Left ventricle myocardium inferior (tissue), 1 donor: Measurements from ENCODE around the gene KCNQ2. TPM values are rescaled to one million over a fixed set of nuclear protein-coding genes. Genes with fewer than 3 reads are reported as not detected.
A peak's percentile ranks its signal among the peaks of the same experiment; 100 is the strongest.

Experiments
- DNase-seq: peaks from one replicate; pipeline ENCODE4 v3.0.0-alpha.2; 2020
- H3K27ac ChIP-seq: fragments of 200-600 bp; replicated peaks from 2 replicates; pipeline ENCODE4 v1.8.0; 2021
- H3K27me3 ChIP-seq: fragments of 200-600 bp; 2 replicates; pipeline ENCODE4 v1.8.0; 2021; ENCODE audit warnings: low read depth
- H3K36me3 ChIP-seq: fragments of 200-600 bp; 2 replicates; pipeline ENCODE4 v1.8.0; 2021
- H3K4me1 ChIP-seq: fragments of 200-600 bp; 2 replicates; pipeline ENCODE4 v1.8.0; 2021
- H3K4me3 ChIP-seq: fragments of 200-600 bp; 2 replicates; pipeline ENCODE4 v1.8.0; 2021; ENCODE audit warnings: mild to moderate bottlenecking, moderate library complexity
- H3K9me3 ChIP-seq: fragments of 200-600 bp; replicated peaks from 2 replicates; pipeline ENCODE4 v1.8.0; 2021
- intact Hi-C: fragments of 100-400 bp; cut with micrococcal nuclease; formaldehyde crosslinking; loops from one replicate; pipeline ENCODE4 v1.11.0; 2022
- total RNA-seq: library from RNA; stranded (reverse); fragmentation: NEBNext Ultra II Directional; extraction: Animal tissue kit (Norgen Biotek cat#: 25700); gene quantifications from one replicate; pipeline ENCODE4 v1.2.1, GENCODE V29; 2021
- TF ChIP-seq, protein P1 (sequence below): fragments of 200-600 bp; IDR thresholded peaks from 2 replicates; pipeline ENCODE4 v1.8.0; 2021; ENCODE audit warnings: antibody characterized with exemption, mild to moderate bottlenecking, borderline replicate concordance
- donor health status: DM: no; HTN: yes; CAD: no; lungs with severe emphysema.

The KCNQ2 gene
- total RNA-seq, 1 donor from 2014 or later: 2.3 TPM

DNA sequence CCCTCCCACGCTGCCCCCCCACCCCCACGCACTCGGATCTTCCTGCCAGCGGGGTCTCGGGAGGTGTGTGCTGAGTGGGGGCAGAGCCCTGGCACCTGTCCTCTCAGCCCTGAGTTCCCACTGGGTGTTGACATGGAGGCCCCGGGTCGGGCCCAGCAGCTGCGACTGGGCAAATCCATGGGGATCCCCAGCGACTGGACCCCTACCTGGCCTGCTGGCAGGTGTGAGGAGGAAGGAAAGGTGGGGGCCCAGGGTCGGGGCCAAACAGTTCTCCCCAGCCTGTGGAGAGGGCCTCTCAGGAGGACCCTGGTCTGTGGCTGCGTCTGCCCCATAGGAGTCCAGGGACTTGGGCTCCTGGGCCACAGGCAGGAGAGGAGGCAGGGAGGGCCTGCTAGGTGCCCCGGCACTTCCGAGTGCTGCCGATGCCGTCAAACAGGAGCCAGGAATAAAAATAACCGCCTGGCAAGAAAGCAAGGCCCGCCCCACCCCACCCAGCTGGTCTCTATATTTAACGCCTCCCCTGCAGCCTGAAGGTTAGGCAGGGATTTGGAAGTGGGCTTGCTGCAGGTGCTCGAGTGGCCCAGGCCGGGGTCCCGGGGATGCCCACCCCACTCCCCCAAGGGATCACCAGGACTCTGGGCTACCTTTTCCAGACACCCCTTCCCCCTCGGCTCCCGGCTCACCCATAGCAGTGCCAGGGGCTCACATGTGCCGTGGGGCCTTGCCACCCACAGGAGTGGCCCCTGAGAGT, 27.9 kb upstream of the KCNQ2 start:
- DNase-seq: no peak
- intact Hi-C loops: no loop called here
- H3K27ac ChIP-seq: peak overlapping the region; percentile 94
- peaks cover 6% of the 10 kb centered on the region for H3K36me3 ChIP-seq
- TF ChIP-seq, protein P1, sequence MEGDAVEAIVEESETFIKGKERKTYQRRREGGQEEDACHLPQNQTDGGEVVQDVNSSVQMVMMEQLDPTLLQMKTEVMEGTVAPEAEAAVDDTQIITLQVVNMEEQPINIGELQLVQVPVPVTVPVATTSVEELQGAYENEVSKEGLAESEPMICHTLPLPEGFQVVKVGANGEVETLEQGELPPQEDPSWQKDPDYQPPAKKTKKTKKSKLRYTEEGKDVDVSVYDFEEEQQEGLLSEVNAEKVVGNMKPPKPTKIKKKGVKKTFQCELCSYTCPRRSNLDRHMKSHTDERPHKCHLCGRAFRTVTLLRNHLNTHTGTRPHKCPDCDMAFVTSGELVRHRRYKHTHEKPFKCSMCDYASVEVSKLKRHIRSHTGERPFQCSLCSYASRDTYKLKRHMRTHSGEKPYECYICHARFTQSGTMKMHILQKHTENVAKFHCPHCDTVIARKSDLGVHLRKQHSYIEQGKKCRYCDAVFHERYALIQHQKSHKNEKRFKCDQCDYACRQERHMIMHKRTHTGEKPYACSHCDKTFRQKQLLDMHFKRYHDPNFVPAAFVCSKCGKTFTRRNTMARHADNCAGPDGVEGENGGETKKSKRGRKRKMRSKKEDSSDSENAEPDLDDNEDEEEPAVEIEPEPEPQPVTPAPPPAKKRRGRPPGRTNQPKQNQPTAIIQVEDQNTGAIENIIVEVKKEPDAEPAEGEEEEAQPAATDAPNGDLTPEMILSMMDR: no peak
- H3K4me1 ChIP-seq: peaks cover 64% of the 10 kb centered on the region
- H3K4me3 ChIP-seq: peak overlapping the region; percentile 77
- peaks cover 82% of the 10 kb centered on the region for H3K27me3 ChIP-seq
- H3K9me3 ChIP-seq: peaks cover 14% of the 10 kb centered on the region

DNA sequence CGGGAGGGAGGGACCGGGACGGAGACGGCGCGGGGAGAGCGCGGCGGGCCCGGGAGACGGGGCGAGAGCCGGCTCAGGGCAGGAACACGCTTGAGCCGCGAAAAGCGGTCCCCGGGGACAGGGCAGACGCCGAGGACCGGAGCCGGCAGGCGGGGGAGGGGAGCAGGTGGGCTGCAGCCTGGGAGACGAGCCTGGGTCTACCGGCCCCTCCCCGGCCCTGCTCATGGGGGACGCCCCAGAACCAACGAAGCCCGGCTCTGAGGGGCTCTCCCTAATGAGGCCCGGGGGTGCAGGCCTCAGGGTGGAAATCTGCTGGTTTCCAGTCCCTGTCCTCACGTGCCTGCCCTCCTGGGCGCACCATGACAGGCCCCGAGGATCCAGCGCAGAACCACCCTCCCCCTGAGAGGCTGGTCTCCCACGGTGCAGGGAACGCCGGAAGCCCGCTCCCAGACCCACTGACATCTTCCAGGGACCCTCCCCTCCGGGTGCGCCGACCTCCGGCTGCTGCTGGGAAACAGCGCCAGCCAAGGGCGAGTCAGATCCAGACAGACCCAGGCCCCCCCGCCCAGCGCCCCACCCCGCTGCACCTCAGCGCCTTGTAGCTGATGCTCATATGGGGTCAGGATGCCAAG, 27.0 kb upstream of the KCNQ2 start:
- H3K27ac ChIP-seq: peak overlapping the region; percentile 94
- intact Hi-C loops: no loop called here
- TF ChIP-seq, protein P1: no peak
- H3K4me3 ChIP-seq: peak overlapping the region; percentile 77
- H3K9me3 ChIP-seq: peaks cover 5% of the 10 kb centered on the region
- peaks cover 73% of the 10 kb centered on the region for H3K4me1 ChIP-seq
- H3K27me3 ChIP-seq: peaks cover 83% of the 10 kb centered on the region
- H3K36me3 ChIP-seq: peaks cover 15% of the 10 kb centered on the region
- DNase-seq: no peak

DNA sequence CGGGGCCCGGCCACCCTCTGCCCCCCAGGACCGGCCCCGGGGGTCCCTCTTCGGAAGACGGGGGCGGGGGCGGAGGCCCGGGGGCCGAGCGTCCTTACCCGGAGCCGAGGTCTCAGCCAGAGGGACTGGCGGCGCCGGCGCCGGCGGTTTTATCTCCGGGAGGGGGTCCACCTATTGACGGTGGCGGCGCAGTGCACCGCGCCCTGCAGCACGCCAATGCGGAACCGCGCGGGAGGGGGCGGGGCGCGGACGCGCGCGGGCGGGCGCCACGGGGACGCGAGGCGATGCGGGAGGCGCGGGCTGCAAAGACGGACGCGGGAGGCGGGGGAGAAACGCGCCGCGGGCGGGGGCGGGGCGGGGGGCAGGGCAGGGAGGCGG, 26.5 kb upstream of the KCNQ2 start, which contains the start of gene EEF1A2:
EEF1A2 (minus strand) TSS at position 124 of the 378 bp plus-strand sequence. CDS start 1,320 bp downstream, outside the sequence.
- H3K27me3 ChIP-seq: peaks cover 82% of the 10 kb centered on the region
- intact Hi-C loops: no loop called here
- peak; percentile 57 for DNase-seq
- TF ChIP-seq, protein P1: peak; percentile 48
- peaks cover 20% of the 10 kb centered on the region for H3K36me3 ChIP-seq
- H3K4me1 ChIP-seq: peaks cover 75% of the 10 kb centered on the region
- H3K27ac ChIP-seq: peak within 1 kb of the TSS; percentile 94
- peak within 1 kb of the TSS; percentile 77 for H3K4me3 ChIP-seq
- H3K9me3 ChIP-seq: no peaks in the 10 kb centered on the region

DNA sequence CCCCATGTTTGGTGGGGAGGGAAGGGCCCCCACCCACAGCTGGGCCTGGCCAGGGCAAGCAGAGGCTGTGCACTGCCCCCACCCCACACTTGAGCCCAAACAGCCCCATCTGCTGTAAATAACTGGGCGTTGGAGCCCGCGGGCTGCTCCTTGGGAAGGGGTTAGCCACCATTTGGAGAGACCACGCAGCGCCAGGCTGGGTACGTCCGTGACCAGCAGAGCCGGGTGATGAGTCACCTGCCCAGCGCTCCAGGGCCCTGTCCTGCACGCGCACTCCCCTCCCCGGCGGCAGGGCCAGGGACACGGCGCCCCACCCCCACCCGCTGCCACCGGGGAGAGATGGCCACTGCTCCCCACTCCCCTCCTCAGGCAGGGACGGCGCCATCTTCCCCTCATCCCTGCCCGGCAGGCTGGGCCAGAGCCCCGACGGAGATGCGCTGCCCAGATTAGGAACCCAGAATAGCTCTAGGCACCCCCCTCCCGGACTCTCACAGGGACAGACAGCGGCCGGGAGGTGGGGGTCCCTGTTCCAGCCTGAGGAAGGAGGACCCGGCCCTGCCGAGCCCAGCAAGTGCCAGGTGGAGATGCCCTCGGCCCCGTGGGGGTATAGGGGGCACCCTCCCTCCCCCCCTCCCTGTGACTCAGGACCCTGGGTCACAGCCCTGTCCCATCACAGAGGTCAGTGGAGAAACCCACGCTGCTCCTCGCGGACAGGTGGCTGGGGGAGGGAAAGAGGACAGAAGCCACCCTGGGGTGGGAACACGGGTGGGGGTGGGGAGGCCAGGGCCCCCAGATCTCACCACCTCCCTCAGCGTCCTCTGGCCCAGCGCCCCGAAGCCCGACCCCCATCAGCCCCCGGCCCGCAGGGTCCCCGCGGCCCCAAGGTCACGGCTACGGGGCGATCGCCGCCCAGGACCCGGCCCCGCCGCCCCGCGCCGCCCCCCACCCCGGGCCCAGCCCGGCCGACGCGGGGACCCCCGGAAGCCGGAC, 25.8 kb upstream of the KCNQ2 start:
- intact Hi-C loops: no loop called here
- Histone ChIP-seq H3K4me3 (peak overlapping the region; percentile 77), H3K4me1 (peaks cover 75% of the 10 kb centered on the region), H3K36me3 (peaks cover 26% of the 10 kb centered on the region), H3K27ac (peak overlapping the region; percentile 94), H3K9me3 (no peaks in the 10 kb centered on the region), H3K27me3 (peaks cover 82% of the 10 kb centered on the region)
- DNase-seq: peak; percentile 68
- TF ChIP-seq, protein P1: no peak
